Astrocyte of the cerebellum (primary cell): Measurements from ENCODE around the gene PDGFRA.

ENCODE experiments used
- DNase-seq: peaks from one replicate; pipeline ENCODE4 v3.0.0-alpha.2; 2011; ENCODE audit warnings: low read depth
- H3K4me3 ChIP-seq: 2 replicates; pipeline ENCODE4 v1.5.1; 2011; ENCODE audit warnings: mild to moderate bottlenecking, low read depth, low read length, moderate library complexity
- CTCF ChIP-seq: IDR thresholded peaks from 2 replicates; pipeline ENCODE4 v1.5.1; 2012; ENCODE audit warnings: low read length, low read depth, moderate library complexity, mild to moderate bottlenecking; ENCODE audit errors: missing control alignments
- in situ Hi-C: cut with HindIII; loops from 2 replicates; pipeline ENCODE4 v1.10.0; 2017; ENCODE audit warnings: low sequenced_read_pairs

Gene PDGFRA

GRCh38 chr4:54254116-54254914 lies 25.2 kb downstream of the PDGFRA start:
- H3K4me3 ChIP-seq = no peak overlapping the region
- in situ Hi-C loops = no loop called here
- DNase-seq = no peak
- TF ChIP-seq CTCF = no peak

GRCh38 chr4:54254915-54255246 lies 25.8 kb downstream of the PDGFRA start:
- no peak for DNase-seq
- no peak overlapping the region for H3K4me3 ChIP-seq
- in situ Hi-C loops = no loop called here
- TF ChIP-seq CTCF = no peak

- DNase-seq = no peak
Observed at GRCh38 chr4:54255881-54256280, 26.8 kb downstream of the PDGFRA start.

GRCh38 chr4:54256491-54257486 lies 27.7 kb downstream of the PDGFRA start:
- no peak overlapping the region for H3K4me3 ChIP-seq
- no peak for DNase-seq
- TF ChIP-seq CTCF = no peak
- in situ Hi-C loops = no loop called here

More at GRCh38 chr4:54255881-54256280, 26.8 kb downstream of the PDGFRA start:
- no peak for TF ChIP-seq CTCF
- no peak overlapping the region for H3K4me3 ChIP-seq
- in situ Hi-C loops = no loop called here

- DNase-seq = no peak
- TF ChIP-seq CTCF = no peak
- in situ Hi-C loops = no loop called here
- no peak overlapping the region for H3K4me3 ChIP-seq
Observed at GRCh38 chr4:54265366-54265765, 36.3 kb downstream of the PDGFRA start.

- no peak overlapping the region for H3K4me3 ChIP-seq
- in situ Hi-C loops = no loop called here
- TF ChIP-seq CTCF = no peak
- no peak for DNase-seq
Observed at GRCh38 chr4:54268151-54268550, 39.1 kb downstream of the PDGFRA start.
